SU-DHL-6 (cell line): ENCODE results near the gene ZIC4.

Experiments used
- H2AFZ ChIP-seq: fragments of 200-600 bp; sonication (generic); 2 replicates; pipeline ENCODE4 v1.6.1; 2014; ENCODE audit warnings: low read depth, mild to moderate bottlenecking, moderate library complexity, mixed read lengths, antibody characterized with exemption, low read length; ENCODE audit not compliant: severe bottlenecking
- H3F3A ChIP-seq: fragments of 200-600 bp; shearing (Covaris generic); 2 replicates; pipeline ENCODE4 v1.6.0; 2016; ENCODE audit warnings: antibody characterized with exemption, mild to moderate bottlenecking; ENCODE audit not compliant: insufficient read depth
- H3K27ac ChIP-seq: fragments of 200-600 bp; sonication (generic); 2 replicates; pipeline ENCODE4 v1.5.1; 2016; ENCODE audit warnings: low read depth, mild to moderate bottlenecking, low read length, moderate library complexity, mixed read lengths
- H3K27me3 ChIP-seq: fragments of 200-600 bp; sonication (generic), shearing (Covaris generic); 2 replicates; pipeline ENCODE4 v1.6.0; 2014; ENCODE audit warnings: mild to moderate bottlenecking, low read length
- H3K36me3 ChIP-seq: fragments of 200-600 bp; sonication (generic); 2 replicates; pipeline ENCODE4 v1.6.1; 2014; ENCODE audit warnings: mild to moderate bottlenecking, low read length, mixed read lengths
- H3K4me2 ChIP-seq: fragments of 300-600, 200-600 bp; shearing (Covaris generic), sonication (generic); 2 replicates; pipeline ENCODE4 v1.6.0; 2014; ENCODE audit warnings: low read length, low read depth, mild to moderate bottlenecking; ENCODE audit not compliant: poor library complexity, severe bottlenecking
- H3K4me3 ChIP-seq: fragments of 200-600 bp; sonication (generic); 2 replicates; pipeline ENCODE4 v1.5.1; 2014; ENCODE audit warnings: antibody characterized with exemption, low read length, mild to moderate bottlenecking, mixed read lengths; ENCODE audit not compliant: insufficient read depth, poor library complexity, severe bottlenecking
- H3K79me2 ChIP-seq: fragments of 200-600 bp; sonication (generic); 2 replicates; pipeline ENCODE4 v1.6.1; 2014; ENCODE audit warnings: mild to moderate bottlenecking, low read length, moderate library complexity; ENCODE audit not compliant: insufficient read depth
- H3K9ac ChIP-seq: fragments of 200-600 bp; sonication (generic); 2 replicates; pipeline ENCODE4 v1.7.0; 2014; ENCODE audit warnings: mild to moderate bottlenecking, low read length
- H3K9me2 ChIP-seq: fragments of 200-600 bp; sonication (generic); replicated peaks from 2 replicates; pipeline ENCODE4 v1.6.1; 2014; ENCODE audit warnings: low read length; ENCODE audit not compliant: insufficient read depth
- H3K9me3 ChIP-seq: fragments of 200-600 bp; sonication (generic); 2 replicates; pipeline ENCODE4 v1.6.1; 2014; ENCODE audit warnings: low read length, mixed read lengths; ENCODE audit not compliant: insufficient read depth
- H4K20me1 ChIP-seq: fragments of 200-600 bp; sonication (generic); 2 replicates; pipeline ENCODE4 v1.6.1; 2014; ENCODE audit warnings: low read depth, mild to moderate bottlenecking, antibody characterized with exemption, low read length, moderate library complexity, mixed read lengths
- CTCF ChIP-seq: fragments of 200-600 bp; sonication (generic); IDR thresholded peaks from one replicate; pipeline ENCODE4 v1.5.1; 2017; ENCODE audit warnings: antibody characterized with exemption, mild to moderate bottlenecking, low read length, moderate library complexity; ENCODE audit not compliant: insufficient read depth, poor library complexity, severe bottlenecking
- EZH2phosphoT487 ChIP-seq: fragments of 200-600 bp; sonication (generic), shearing (Covaris generic); conservative IDR thresholded peaks from 2 replicates; pipeline ENCODE4 v1.6.1; 2018; ENCODE audit warnings: mild to moderate bottlenecking, antibody characterized with exemption, low read length, moderate library complexity, mixed read lengths

ZIC4 gene

GRCh38 chr3:147419781-147420224 is 13.5 kb upstream of the ZIC4 start:
- no peak overlapping the region for H3K4me2 ChIP-seq
- TF ChIP-seq EZH2phosphoT487 (no peak), CTCF (no peak)
- H3K27me3 ChIP-seq, result no peaks in the 10 kb centered on the region
- no peak overlapping the region for H3K27ac ChIP-seq
- H3F3A ChIP-seq, result no peaks in the 10 kb centered on the region
- H3K36me3 ChIP-seq, result no peaks in the 10 kb centered on the region
- H3K9me3 ChIP-seq, result no peaks in the 10 kb centered on the region
- H2AFZ ChIP-seq, result no peak overlapping the region
- no peaks in the 10 kb centered on the region for H3K79me2 ChIP-seq
- no peak overlapping the region for H3K9ac ChIP-seq
- no peak overlapping the region for H3K4me3 ChIP-seq
- no peaks in the 10 kb centered on the region for H3K9me2 ChIP-seq
- H4K20me1 ChIP-seq, result no peaks in the 10 kb centered on the region

GRCh38 chr3:147418808-147419701 is 12.7 kb upstream of the ZIC4 start:
- Histone ChIP-seq H3F3A (no peaks in the 10 kb centered on the region), H3K9me2 (no peaks in the 10 kb centered on the region), H3K27ac (no peak overlapping the region), H3K36me3 (no peaks in the 10 kb centered on the region), H3K79me2 (no peaks in the 10 kb centered on the region), H4K20me1 (no peaks in the 10 kb centered on the region), H3K4me3 (no peak overlapping the region), H3K9me3 (no peaks in the 10 kb centered on the region), H3K27me3 (no peaks in the 10 kb centered on the region), H3K4me2 (no peak overlapping the region), H3K9ac (no peak overlapping the region), H2AFZ (no peak overlapping the region)
- no peak for TF ChIP-seq CTCF
- TF ChIP-seq EZH2phosphoT487, result no peak

GRCh38 chr3:147418371-147418781 is 12.0 kb upstream of the ZIC4 start:
- no peak overlapping the region for H3K4me2 ChIP-seq
- H3K9ac ChIP-seq, result no peak overlapping the region
- H3K9me2 ChIP-seq, result no peaks in the 10 kb centered on the region
- H3K4me3 ChIP-seq, result no peak overlapping the region
- H3K36me3 ChIP-seq, result no peaks in the 10 kb centered on the region
- no peaks in the 10 kb centered on the region for H3F3A ChIP-seq
- no peak for TF ChIP-seq EZH2phosphoT487
- TF ChIP-seq CTCF, result no peak
- H3K9me3 ChIP-seq, result no peaks in the 10 kb centered on the region
- H3K27me3 ChIP-seq, result no peaks in the 10 kb centered on the region
- H2AFZ ChIP-seq, result no peak overlapping the region
- no peak overlapping the region for H3K27ac ChIP-seq
- H3K79me2 ChIP-seq, result no peaks in the 10 kb centered on the region
- no peaks in the 10 kb centered on the region for H4K20me1 ChIP-seq
